WTC11 (cell line): ENCODE measurements around the gene JTB. TPM values are rescaled to one million over a fixed set of nuclear protein-coding genes. Genes with fewer than 3 reads are reported as not detected.
A peak's percentile ranks its signal among the peaks of the same experiment; 100 is the strongest.

Source experiments
- ATAC-seq: fragments of 200-7000 bp; cut with Tn5 transposase; 2 replicates; pipeline ENCODE4 v1.10.0; 2021; ENCODE audit warnings: mild to moderate bottlenecking, moderate library complexity
- CTCF ChIA-PET: fragments of 300-600 bp; sonication (Branson Sonifier 250); formaldehyde crosslinking; loops from one replicate; lab custom pipeline; 2021; ENCODE audit warnings: antibody characterized with exemption; lab: Charles Lee
- POLR2A ChIA-PET: fragments of 350-600 bp; sonication (Branson Sonifier 250); formaldehyde crosslinking; loops from one replicate; lab custom pipeline; 2021; ENCODE audit warnings: antibody characterized with exemption; lab: Charles Lee
- DNase-seq: peaks from one replicate; pipeline ENCODE4 v3.0.0; 2021; ENCODE audit warnings: low spot score
- H3K27ac Mint-ChIP-seq: 2 replicates; pipeline ENCODE4 v1.8.0; 2021; ENCODE audit warnings: mixed read lengths
- H3K27me3 Mint-ChIP-seq: 2 replicates; pipeline ENCODE4 v1.8.0; 2021; ENCODE audit warnings: low read depth, mild to moderate bottlenecking, moderate library complexity, mixed read lengths
- H3K36me3 Mint-ChIP-seq: 2 replicates; pipeline ENCODE4 v1.8.0; 2021; ENCODE audit warnings: mixed read lengths
- H3K4me1 Mint-ChIP-seq: 2 replicates; pipeline ENCODE4 v1.8.0; 2022; ENCODE audit warnings: mixed read lengths
- H3K4me3 Mint-ChIP-seq: 2 replicates; pipeline ENCODE4 v1.8.0; 2021; ENCODE audit warnings: mild to moderate bottlenecking, moderate library complexity, mixed read lengths
- H3K9me3 Mint-ChIP-seq: 2 replicates; pipeline ENCODE4 v1.8.0; 2021; ENCODE audit warnings: mixed read lengths
- ATF3 ChIP-seq: sonication (generic); formaldehyde crosslinking; conservative IDR thresholded peaks from 2 replicates; pipeline ENCODE4 v1.8.1; 2022; ENCODE audit warnings: mild to moderate bottlenecking, missing genetic modification reagents
- CREM ChIP-seq: sonication (generic); formaldehyde crosslinking; IDR thresholded peaks from 2 replicates; pipeline ENCODE4 v1.8.1; 2022; ENCODE audit warnings: mild to moderate bottlenecking, missing genetic modification reagents, moderate library complexity
- FOXP4 ChIP-seq: sonication (generic); formaldehyde crosslinking; IDR thresholded peaks from 2 replicates; pipeline ENCODE4 v1.8.0; 2022; ENCODE audit warnings: mild to moderate bottlenecking, missing genetic modification reagents
- GABPB1 ChIP-seq: sonication (generic); formaldehyde crosslinking; IDR thresholded peaks from 2 replicates; pipeline ENCODE4 v1.8.1; 2023; ENCODE audit warnings: mild to moderate bottlenecking, missing genetic modification reagents
- HMGA2 ChIP-seq: fragments of 250-450 bp; sonication (Bioruptor Pico); IDR thresholded peaks from 2 replicates; pipeline ENCODE4 v1.4.0; 2021; ENCODE audit warnings: mild to moderate bottlenecking, moderate library complexity
- IRF1 ChIP-seq: sonication (generic); formaldehyde crosslinking; IDR thresholded peaks from 2 replicates; pipeline ENCODE4 v1.8.0; 2023; ENCODE audit warnings: missing genetic modification reagents
- IRF2 ChIP-seq: sonication (generic); formaldehyde crosslinking; IDR thresholded peaks from 2 replicates; pipeline ENCODE4 v1.8.0; 2022; ENCODE audit warnings: low read depth, missing genetic modification reagents, borderline replicate concordance
- MAX ChIP-seq: sonication (generic); formaldehyde crosslinking; IDR thresholded peaks from 2 replicates; pipeline ENCODE4 v1.8.0; 2022; ENCODE audit warnings: mild to moderate bottlenecking, missing genetic modification reagents
- MLX ChIP-seq: sonication (generic); formaldehyde crosslinking; IDR thresholded peaks from 2 replicates; pipeline ENCODE4 v1.8.1; 2023; ENCODE audit warnings: mild to moderate bottlenecking, missing genetic modification reagents, moderate library complexity
- MYBL2 ChIP-seq: sonication (generic); formaldehyde crosslinking; IDR thresholded peaks from 2 replicates; pipeline ENCODE4 v1.8.1; 2023; ENCODE audit warnings: mild to moderate bottlenecking, moderate library complexity, missing genetic modification reagents
- NFATC4 ChIP-seq: fragments of 250-450 bp; sonication (Bioruptor Pico); IDR thresholded peaks from 2 replicates; pipeline ENCODE4 v1.9.0; 2021; ENCODE audit warnings: mild to moderate bottlenecking
- NR2C2 ChIP-seq: sonication (generic); formaldehyde crosslinking; IDR thresholded peaks from 2 replicates; pipeline ENCODE4 v1.8.0; 2022; ENCODE audit warnings: mild to moderate bottlenecking, missing genetic modification reagents
- OVOL2 ChIP-seq: fragments of 250-450 bp; sonication (Bioruptor Pico); IDR thresholded peaks from 2 replicates; pipeline ENCODE4 v1.9.0; 2021; ENCODE audit warnings: mild to moderate bottlenecking, borderline replicate concordance
- TCF7 ChIP-seq: sonication (generic); formaldehyde crosslinking; IDR thresholded peaks from 2 replicates; pipeline ENCODE4 v1.8.0; 2022; ENCODE audit warnings: mild to moderate bottlenecking, low read depth, missing genetic modification reagents, moderate library complexity
- TEAD1 ChIP-seq: sonication (generic); formaldehyde crosslinking; IDR thresholded peaks from 2 replicates; pipeline ENCODE4 v1.8.0; 2022; ENCODE audit warnings: mild to moderate bottlenecking, missing genetic modification reagents
- TEAD4 ChIP-seq: sonication (generic); formaldehyde crosslinking; IDR thresholded peaks from 2 replicates; pipeline ENCODE4 v1.8.0; 2022; ENCODE audit warnings: mild to moderate bottlenecking, missing genetic modification reagents
- ZBTB21 ChIP-seq: sonication (generic); formaldehyde crosslinking; IDR thresholded peaks from 2 replicates; pipeline ENCODE4 v1.8.1; 2023; ENCODE audit warnings: mild to moderate bottlenecking, missing genetic modification reagents, borderline replicate concordance
- ZMAT4 ChIP-seq: fragments of 250-450 bp; sonication (Bioruptor Pico); IDR thresholded peaks from 2 replicates; pipeline ENCODE4 v1.9.0; 2021; ENCODE audit warnings: mild to moderate bottlenecking
- ZNF425 ChIP-seq: fragments of 250-450 bp; sonication (Bioruptor Pico); conservative IDR thresholded peaks from 2 replicates; pipeline ENCODE4 v1.9.0; 2021; ENCODE audit warnings: mild to moderate bottlenecking
- ZNF532 ChIP-seq: fragments of 250-450 bp; sonication (Bioruptor Pico); IDR thresholded peaks from 2 replicates; pipeline ENCODE4 v1.9.0; 2021; ENCODE audit warnings: mild to moderate bottlenecking, borderline replicate concordance
- total RNA-seq: library from RNA; stranded (reverse); gene quantifications from 3 replicates; pipeline ENCODE4 v1.2.3, GENCODE V29; 2021

The JTB gene
- total RNA-seq, 1 experiment from 2014 or later: 90.3 TPM

GRCh38 chr1:153953859-153954365 is 23.6 kb downstream of the JTB start:
- Mint-ChIP-seq H3K36me3 (peaks cover 30% of the 10 kb centered on the region), H3K27me3 (no peaks in the 10 kb centered on the region), H3K9me3 (no peaks in the 10 kb centered on the region), H3K4me3 (no peak overlapping the region), H3K4me1 (peaks cover 17% of the 10 kb centered on the region), H3K27ac (peak overlapping the region; percentile 32; the same call in 1 of the 2 replicates)
- DNase-seq (no peak), ATAC-seq (no peak)
- ChIA-PET POLR2A (interaction anchor here (0.5 to 2.7 kb wide), 4 partner anchors 9 to 31 kb away, joined by 3 to 6 read pairs (median 3); partner anchors contain the start of genes CREB3L4, GATAD2B and SLC39A1), CTCF (interaction anchor here (2.8 kb wide), 1 partner anchor 8 kb away, joined by 15 read pairs; the partner anchor contains the start of gene DENND4B)
- TF ChIP-seq MLX (no peak), GABPB1 (CRISPR knock-in tag) (0 out of 2 replicates have a peak, but pooled peaks have one; percentile 19), TCF7 (no peak)

GRCh38 chr1:153951801-153952200 is 25.7 kb downstream of the JTB start:
- Mint-ChIP-seq H3K4me3 (no peak overlapping the region), H3K27ac (no peak overlapping the region), H3K36me3 (peaks cover 38% of the 10 kb centered on the region), H3K27me3 (no peaks in the 10 kb centered on the region), H3K9me3 (no peaks in the 10 kb centered on the region), H3K4me1 (peaks cover 12% of the 10 kb centered on the region)
- CTCF ChIA-PET: no interaction called here
- no peak for DNase-seq
- no peak for TF ChIP-seq NFATC4 (CRISPR knock-in tag)
- TF ChIP-seq OVOL2 (CRISPR knock-in tag): no peak
- TF ChIP-seq MAX: no peak
- TF ChIP-seq HMGA2 (CRISPR knock-in tag): no peak
- no peak for TF ChIP-seq CREM (CRISPR knock-in tag)
- POLR2A ChIA-PET: no interaction called here
- ATAC-seq: no peak

- Mint-ChIP-seq H3K36me3 (peaks cover 38% of the 10 kb centered on the region), H3K9me3 (no peaks in the 10 kb centered on the region)
- no peak for ATAC-seq
- TF ChIP-seq ATF3 (CRISPR knock-in tag) (no peak), ZNF425 (CRISPR knock-in tag) (no peak), ZBTB21 (no peak), TEAD1 (CRISPR knock-in tag) (no peak), GABPB1 (CRISPR knock-in tag) (no peak), NR2C2 (CRISPR knock-in tag) (no peak), ZNF532 (CRISPR knock-in tag) (no peak), ZMAT4 (CRISPR knock-in tag) (no peak), TEAD4 (CRISPR knock-in tag) (no peak), FOXP4 (CRISPR knock-in tag) (no peak), IRF1 (no peak), MYBL2 (CRISPR knock-in tag) (no peak), IRF2 (no peak), MAX (no peak), HMGA2 (CRISPR knock-in tag) (no peak)
- TF ChIP-seq, all 79 proteins: peak for 0
- no peak for DNase-seq
- no peaks in the 10 kb centered on the region for H3K27me3 Mint-ChIP-seq
- ChIA-PET CTCF (no interaction called here), POLR2A (no interaction called here)
- H3K27ac Mint-ChIP-seq: no peak overlapping the region
- no peak overlapping the region for H3K4me3 Mint-ChIP-seq
- H3K4me1 Mint-ChIP-seq: peaks cover 7% of the 10 kb centered on the region
Measured at GRCh38 chr1:153951183-153951582, 26.3 kb downstream of the JTB start.
